ENCODE measurements around the gene RSKR.

DNA sequence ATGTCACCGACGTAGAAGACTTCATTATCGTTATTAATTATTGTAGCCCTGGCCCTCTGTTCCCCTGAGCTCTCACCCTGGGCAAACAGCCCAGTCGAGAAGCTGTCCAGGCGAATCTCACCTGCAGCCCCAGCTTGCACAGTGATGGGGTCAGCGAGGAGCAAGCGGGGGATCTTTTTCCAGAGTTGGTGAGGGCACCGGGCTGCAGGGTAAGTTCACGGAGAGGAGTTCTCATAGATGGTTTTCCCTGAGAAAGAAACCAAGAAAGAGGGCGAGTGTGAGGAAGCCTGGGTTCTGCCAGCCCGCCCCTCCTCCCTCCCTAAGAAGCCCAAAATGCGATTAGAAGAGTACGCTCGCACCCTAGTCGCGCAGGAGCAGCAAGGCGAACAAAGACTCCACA, 15.6 kb downstream of the RSKR start:
- no peak for TF ChIP-seq MAFK (IDR thresholded peaks at IDR 0.05; ENCODE audit: partially characterized antibody)
- TF ChIP-seq ZSCAN20 (CRISPR knock-in tag; IDR thresholded peaks at IDR 0.05): no peak
- TF ChIP-seq RCOR1 (IDR thresholded peaks at IDR 0.05; ENCODE audit: low read depth, low read length): no peak
- TF ChIP-seq CTCF (IDR thresholded peaks at IDR 0.05): no peak
- no peak for TF ChIP-seq EP300 (IDR thresholded peaks at IDR 0.05)
- no peak for TF ChIP-seq ZFP36 (IDR thresholded peaks at IDR 0.05; ENCODE audit: borderline replicate concordance, partially characterized antibody)
- TF ChIP-seq POLR2A (IDR thresholded peaks at IDR 0.05; ENCODE audit: low read length): no peak

Measured in A549 (cell line).